ENCODE data around the gene CLPTM1. TPM values are rescaled to one million over a fixed set of nuclear protein-coding genes. Genes with fewer than 3 reads are reported as not detected.

The CLPTM1 gene
- total RNA-seq, 1 experiment from 2014 or later = 82.0 TPM

GRCh38 chr19:44908074-44908835 lies 46.9 kb upstream of the CLPTM1 start:
- TF ChIP-seq, protein P1, sequence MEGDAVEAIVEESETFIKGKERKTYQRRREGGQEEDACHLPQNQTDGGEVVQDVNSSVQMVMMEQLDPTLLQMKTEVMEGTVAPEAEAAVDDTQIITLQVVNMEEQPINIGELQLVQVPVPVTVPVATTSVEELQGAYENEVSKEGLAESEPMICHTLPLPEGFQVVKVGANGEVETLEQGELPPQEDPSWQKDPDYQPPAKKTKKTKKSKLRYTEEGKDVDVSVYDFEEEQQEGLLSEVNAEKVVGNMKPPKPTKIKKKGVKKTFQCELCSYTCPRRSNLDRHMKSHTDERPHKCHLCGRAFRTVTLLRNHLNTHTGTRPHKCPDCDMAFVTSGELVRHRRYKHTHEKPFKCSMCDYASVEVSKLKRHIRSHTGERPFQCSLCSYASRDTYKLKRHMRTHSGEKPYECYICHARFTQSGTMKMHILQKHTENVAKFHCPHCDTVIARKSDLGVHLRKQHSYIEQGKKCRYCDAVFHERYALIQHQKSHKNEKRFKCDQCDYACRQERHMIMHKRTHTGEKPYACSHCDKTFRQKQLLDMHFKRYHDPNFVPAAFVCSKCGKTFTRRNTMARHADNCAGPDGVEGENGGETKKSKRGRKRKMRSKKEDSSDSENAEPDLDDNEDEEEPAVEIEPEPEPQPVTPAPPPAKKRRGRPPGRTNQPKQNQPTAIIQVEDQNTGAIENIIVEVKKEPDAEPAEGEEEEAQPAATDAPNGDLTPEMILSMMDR (conservative IDR thresholded peaks at IDR 0.05) = no peak

More at GRCh38 chr19:44908074-44908835, 46.9 kb upstream of the CLPTM1 start:
- peak overlapping the region in 2 of 3 experiments; percentile 58 to 92; a peak in 2 of 7 replicates for H3K27ac Mint-ChIP-seq
- H3K9ac ChIP-seq (ENCODE audit: extremely low read depth, insufficient read length, low read length) = no peak overlapping the region
- H3K79me1 ChIP-seq (ENCODE audit: insufficient read depth, low read depth, low read length, poor library complexity, severe bottlenecking) = no peaks in the 10 kb centered on the region
- H4K8ac ChIP-seq (replicated peaks; ENCODE audit: insufficient read length, low read depth, low read length) = no peak overlapping the region
- H3K36me3 Mint-ChIP-seq (ENCODE audit: insufficient read depth in 1 of 3, low read depth in 3 of 3) = peaks cover 10 to 37% (median 29%) of the 10 kb centered on the region in 3 experiments; a peak in 6 of 7 replicates
- H3K23me2 ChIP-seq (ENCODE audit: insufficient read length, low read depth, low read length, poor library complexity, severe bottlenecking) = no peaks in the 10 kb centered on the region
- no peaks in the 10 kb centered on the region for H4K20me1 ChIP-seq (ENCODE audit: control insufficient read depth, insufficient read depth, insufficient read length)
- no peaks in the 10 kb centered on the region for H3K4me1 ChIP-seq (ENCODE audit: insufficient read depth, low read length)
- no peaks in the 10 kb centered on the region for H3K9me3 Mint-ChIP-seq
- whole genome bisulfite sequencing (ENCODE audit: extremely low coverage, insufficient read length, low lambda C conversion rate) = no CpG with 5 or more reads among the region's 46 CpGs
- peaks cover 27 to 50% of the 10 kb centered on the region in 2 experiments for H3K4me1 Mint-ChIP-seq
- H2AFZ ChIP-seq (ENCODE audit: low read length) = no peak overlapping the region
- H3K4ac ChIP-seq (ENCODE audit: low read depth, low read length) = no peak overlapping the region
- no peak overlapping the region for H2BK15ac ChIP-seq (ENCODE audit: low read depth, low read length)
- H3K27me3 Mint-ChIP-seq (ENCODE audit: low read depth) = no peaks in the 10 kb centered on the region; the same call in 1 of the 2 replicates
- no peak overlapping the region for H4K5ac ChIP-seq (ENCODE audit: insufficient read length, low read depth, low read length)
- H3K4me3 Mint-ChIP-seq = peak overlapping the region in 1 of 2 experiments; percentile 55; a peak in 2 of 5 replicates
- H3K18ac ChIP-seq (ENCODE audit: insufficient read length, low read depth, low read length) = no peak overlapping the region
- no peak overlapping the region for H2BK12ac ChIP-seq (ENCODE audit: insufficient read length, low read depth, low read length)
- H2BK5ac ChIP-seq (ENCODE audit: insufficient read length, low read length) = no peak overlapping the region
- no peaks in the 10 kb centered on the region for H3K9me3 ChIP-seq (ENCODE audit: control insufficient read depth, low read depth, low read length)
- H3K27ac ChIP-seq (ENCODE audit: insufficient read length, low read depth, low read length) = no peak overlapping the region
- H3K27me3 ChIP-seq (ENCODE audit: insufficient read depth, low read length) = no peaks in the 10 kb centered on the region
- H2BK120ac ChIP-seq (ENCODE audit: low read depth, low read length, poor library complexity, severe bottlenecking) = no peak overlapping the region
- no peak overlapping the region for H3K56ac ChIP-seq (ENCODE audit: insufficient read length, low read depth, low read length)
- no peak overlapping the region for H3K4me2 ChIP-seq (ENCODE audit: insufficient read depth, insufficient read length, low read length)
- no peak overlapping the region for H2AK5ac ChIP-seq (ENCODE audit: insufficient read length, low read length)
- no peak overlapping the region for H2BK20ac ChIP-seq (ENCODE audit: low read depth, low read length, poor library complexity, severe bottlenecking)
- no peak overlapping the region for H3T11ph ChIP-seq (ENCODE audit: low read length)
- DNase-seq = no peak
- no peak overlapping the region for H3K23ac ChIP-seq (ENCODE audit: insufficient read length, low read depth, low read length)
- H3K79me2 ChIP-seq (ENCODE audit: insufficient read depth, low read length) = no peaks in the 10 kb centered on the region; the same call in 1 of the 2 replicates
- no peak overlapping the region for H4K91ac ChIP-seq (ENCODE audit: insufficient read length, low read depth, low read length)
- H3K14ac ChIP-seq (ENCODE audit: insufficient read depth, low read length) = no peak overlapping the region
